C4-2B (cell line): ENCODE measurements around the gene MBD3L4.
"Not testable (repeated sequence)": the region's sequence is repeated elsewhere in the genome, so short reads cannot be mapped to it uniquely, and the experiment has no call there.

Experiments used
- CTCF ChIP-seq: fragments of 450-650 bp; conservative IDR thresholded peaks from 2 replicates; pipeline ENCODE4 v1.5.1; 2017; ENCODE audit warnings: mild to moderate bottlenecking
- ZFX ChIP-seq: fragments of 450-650 bp; IDR thresholded peaks from 2 replicates; pipeline ENCODE4 v1.6.1; 2017

- TF ChIP-seq CTCF, ZFX: not testable (repeated sequence)
These were observed 9.7 kb downstream of the MBD3L4 start, which contains the start of gene MBD3L5 for GRCh38 chr19:7030278-7030677.
